ENCODE measurements around the gene MBNL2.

GRCh38 chr13:97241761-97242160 lies 19.6 kb downstream of the MBNL2 start:
- TF ChIP-seq CTCF (IDR thresholded peaks at IDR 0.05) (no peak), POLR2A (IDR thresholded peaks at IDR 0.05) (no peak)
